ENCODE data around the gene FAM237B.
A peak's percentile ranks its signal among the peaks of the same experiment; 100 is the strongest.

The FAM237B gene

GRCh38 chr7:90290244-90291113 lies 30.6 kb downstream of the FAM237B start:
- no peak for DNase-seq

GRCh38 chr7:90288154-90288553 lies 33.0 kb downstream of the FAM237B start:
- no peak for DNase-seq

- no peak for DNase-seq
These were observed 44.9 kb downstream of the FAM237B start for GRCh38 chr7:90276033-90276728.

- no peak for DNase-seq
These were observed 46.9 kb downstream of the FAM237B start for GRCh38 chr7:90274161-90274560.

- no peak for DNase-seq
These were observed 48.9 kb downstream of the FAM237B start for GRCh38 chr7:90272242-90272641.

- peak; percentile 70 for DNase-seq
These were observed 49.4 kb downstream of the FAM237B start for GRCh38 chr7:90271753-90272152.

- no peak for DNase-seq
These were observed 50.5 kb downstream of the FAM237B start for GRCh38 chr7:90270431-90271178.

- DNase-seq = no peak
These were observed 51.9 kb downstream of the FAM237B start for GRCh38 chr7:90269163-90269562.

GRCh38 chr7:90267263-90267858 lies 53.7 kb downstream of the FAM237B start:
- DNase-seq = no peak

GRCh38 chr7:90266808-90267207 lies 54.3 kb downstream of the FAM237B start:
- DNase-seq = peak; percentile 34
